PC-9 (cell line): ENCODE data around the gene RTF1.

Source experiments
- CTCF ChIP-seq: fragments of 200-600 bp; sonication (generic); conservative IDR thresholded peaks from 2 replicates; pipeline ENCODE4 v1.6.1; 2017; ENCODE audit warnings: mixed run types, antibody characterized with exemption, mild to moderate bottlenecking, moderate library complexity
- EZH2 ChIP-seq: fragments of 200-600 bp; sonication (generic); IDR thresholded peaks from 2 replicates; pipeline ENCODE4 v1.8.0; 2017; ENCODE audit warnings: antibody characterized with exemption, low read depth

GRCh38 chr15:41495736-41496599 is 79.1 kb downstream of the RTF1 start:
- TF ChIP-seq CTCF (no peak), EZH2 (no peak)
